ENCODE results near the gene CCL27. TPM values are rescaled to one million over a fixed set of nuclear protein-coding genes. Genes with fewer than 3 reads are reported as not detected.

Gene CCL27
- total and polyA plus RNA-seq, 8 donors: not detected

DNA sequence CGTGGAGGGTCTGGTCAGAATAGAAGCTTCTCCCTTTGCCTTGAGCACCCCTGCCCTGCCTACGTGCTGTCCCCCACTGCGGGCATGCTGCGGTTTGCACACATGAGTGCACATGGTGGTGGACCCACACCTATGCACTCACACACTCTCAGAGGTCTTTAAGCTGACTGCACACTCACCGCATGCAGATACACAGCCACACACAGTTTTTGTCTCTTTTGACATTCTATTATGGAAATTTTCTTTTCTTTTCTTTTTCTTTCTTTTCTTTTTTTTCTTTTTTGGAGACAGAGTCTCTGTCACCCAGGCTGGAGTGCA is 33.0 kb downstream of the CCL27 start:
- peak overlapping the region in 2 of 4 donors; percentile 34 to 46 for H3K4me3 ChIP-seq
- no peak for ATAC-seq
- no peaks in the 10 kb centered on the region for H3K9me3 ChIP-seq
- H3K27me3 ChIP-seq: peaks cover 0 to 16% (median 4%) of the 10 kb centered on the region in 4 donors
- no peak for DNase-seq
- no peaks in the 10 kb centered on the region for H3K36me3 ChIP-seq
- intact Hi-C loops (cut with DNase I): no loop called here
- 22 to 23% methylated on average over 5 of the region's 5 CpGs for WGBS, 2 donors
- TF ChIP-seq, protein P1, sequence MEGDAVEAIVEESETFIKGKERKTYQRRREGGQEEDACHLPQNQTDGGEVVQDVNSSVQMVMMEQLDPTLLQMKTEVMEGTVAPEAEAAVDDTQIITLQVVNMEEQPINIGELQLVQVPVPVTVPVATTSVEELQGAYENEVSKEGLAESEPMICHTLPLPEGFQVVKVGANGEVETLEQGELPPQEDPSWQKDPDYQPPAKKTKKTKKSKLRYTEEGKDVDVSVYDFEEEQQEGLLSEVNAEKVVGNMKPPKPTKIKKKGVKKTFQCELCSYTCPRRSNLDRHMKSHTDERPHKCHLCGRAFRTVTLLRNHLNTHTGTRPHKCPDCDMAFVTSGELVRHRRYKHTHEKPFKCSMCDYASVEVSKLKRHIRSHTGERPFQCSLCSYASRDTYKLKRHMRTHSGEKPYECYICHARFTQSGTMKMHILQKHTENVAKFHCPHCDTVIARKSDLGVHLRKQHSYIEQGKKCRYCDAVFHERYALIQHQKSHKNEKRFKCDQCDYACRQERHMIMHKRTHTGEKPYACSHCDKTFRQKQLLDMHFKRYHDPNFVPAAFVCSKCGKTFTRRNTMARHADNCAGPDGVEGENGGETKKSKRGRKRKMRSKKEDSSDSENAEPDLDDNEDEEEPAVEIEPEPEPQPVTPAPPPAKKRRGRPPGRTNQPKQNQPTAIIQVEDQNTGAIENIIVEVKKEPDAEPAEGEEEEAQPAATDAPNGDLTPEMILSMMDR (IDR thresholded peaks at IDR 0.05): no peak
- FAIRE-seq: no peak
- H3K4me1 ChIP-seq: peaks cover 0 to 4% (median 0%) of the 10 kb centered on the region in 3 donors
- no peak overlapping the region for H3K27ac ChIP-seq

GRCh38 chr9:34628656-34629490 is 33.6 kb downstream of the CCL27 start, which contains the start of gene ARID3C:
ARID3C (minus strand) TSS chr9:34629066; CDS start chr9:34628014, 1,052 bp downstream.
- FAIRE-seq (no peak), ATAC-seq (peak; percentile 83 to 93 (median 90)), DNase-seq (peak in 5 of 6 donors; percentile 44 to 84 (median 68))
- peak within 1 kb of the TSS; percentile 7 to 46 (median 30) for H3K4me3 ChIP-seq
- intact Hi-C loops (cut with DNase I): no loop called here
- peaks cover 0 to 4% (median 0%) of the 10 kb centered on the region in 3 donors for H3K4me1 ChIP-seq
- peaks cover 0 to 20% (median 5%) of the 10 kb centered on the region in 4 donors for H3K27me3 ChIP-seq
- TF ChIP-seq, protein P1 (IDR thresholded peaks at IDR 0.05): no peak
- 1 to 2% methylated on average over 36 to 69 of the region's 69 CpGs for WGBS, 2 donors
- no peak within 1 kb of the TSS for H3K27ac ChIP-seq
- H3K36me3 ChIP-seq: no peaks in the 10 kb centered on the region
- no peaks in the 10 kb centered on the region for H3K9me3 ChIP-seq

DNA sequence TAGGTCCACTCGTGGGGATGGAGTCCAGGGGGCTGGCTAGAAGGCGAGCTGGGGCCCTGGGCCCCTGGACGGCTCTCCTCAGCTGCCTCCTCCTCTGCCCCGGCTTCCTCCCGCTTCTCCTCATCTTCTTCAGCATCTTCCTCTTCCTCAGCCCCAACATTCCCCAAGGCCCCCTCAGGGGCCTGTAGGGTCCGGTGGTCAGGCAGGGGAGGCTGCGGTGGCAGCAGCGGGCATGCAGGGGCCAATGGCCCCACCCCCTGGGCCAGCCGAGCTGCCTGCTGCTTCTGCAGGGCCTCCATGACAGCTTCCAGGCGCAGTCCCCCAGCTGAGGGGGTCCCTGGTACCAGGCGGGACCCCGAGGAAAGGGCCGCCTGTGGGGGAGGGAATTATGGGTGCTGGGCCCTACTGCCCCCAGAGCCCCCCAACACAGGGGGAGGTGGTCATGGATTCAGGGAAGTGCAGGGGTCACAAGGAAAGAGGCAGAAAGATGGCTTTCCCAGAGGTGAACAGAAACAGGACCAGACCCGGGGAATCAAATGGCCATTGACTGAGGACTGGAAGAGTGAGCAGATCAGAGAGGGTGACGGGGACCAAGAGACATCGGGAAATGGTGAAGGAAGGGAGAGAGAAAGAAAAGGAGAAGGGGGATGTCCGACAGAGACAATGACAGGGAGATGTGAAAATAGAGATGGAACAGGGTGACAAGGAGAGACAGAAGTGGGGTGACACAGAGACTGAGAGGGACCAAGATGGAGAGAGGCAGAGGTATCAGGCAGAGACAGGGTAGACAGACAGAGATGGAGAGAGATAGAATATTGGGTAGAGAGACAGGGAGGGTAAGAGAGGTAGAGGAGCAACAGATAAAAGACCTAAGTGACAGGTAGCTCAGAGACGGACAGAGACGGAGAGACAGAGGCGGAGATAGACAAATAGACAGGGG is 34.5 kb downstream of the CCL27 start:
- intact Hi-C loops (cut with DNase I): no loop called here
- Histone ChIP-seq H3K27me3 (peaks cover 0 to 28% (median 8%) of the 10 kb centered on the region in 4 donors), H3K36me3 (no peaks in the 10 kb centered on the region), H3K9me3 (no peaks in the 10 kb centered on the region), H3K4me1 (peaks cover 0 to 7% (median 0%) of the 10 kb centered on the region in 3 donors), H3K27ac (no peak overlapping the region), H3K4me3 (peak overlapping the region in 2 of 4 donors; percentile 34 to 46)
- 30 to 33% methylated on average over 20 of the region's 20 CpGs for WGBS, 2 donors
- TF ChIP-seq, protein P1 (IDR thresholded peaks at IDR 0.05): no peak
- FAIRE-seq: no peak
- DNase-seq: no peak
- ATAC-seq: no peak

DNA sequence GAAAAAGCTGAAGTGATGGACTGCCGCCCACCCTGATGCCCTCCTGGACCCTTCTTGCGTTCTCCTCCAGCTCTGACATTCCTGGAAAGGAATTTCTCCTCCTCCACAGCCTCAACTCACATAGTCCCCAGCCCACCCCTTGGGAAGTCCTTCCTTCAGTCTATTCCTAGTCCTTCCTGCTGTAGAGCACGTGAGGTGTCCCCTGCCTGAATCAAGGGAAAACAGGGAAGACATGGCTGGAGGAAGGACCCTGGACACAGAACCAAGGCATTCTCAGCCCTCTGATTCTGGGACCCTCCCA is 37.3 kb downstream of the CCL27 start:
- 66 to 79% methylated on average over 3 of the region's 3 CpGs for WGBS, 2 donors
- peaks cover 0 to 28% (median 8%) of the 10 kb centered on the region in 4 donors for H3K27me3 ChIP-seq
- peaks cover 0 to 7% (median 0%) of the 10 kb centered on the region in 3 donors for H3K4me1 ChIP-seq
- H3K9me3 ChIP-seq: no peaks in the 10 kb centered on the region
- intact Hi-C loops (cut with DNase I): no loop called here
- no peak for FAIRE-seq
- DNase-seq: no peak
- no peaks in the 10 kb centered on the region for H3K36me3 ChIP-seq
- H3K27ac ChIP-seq: no peak overlapping the region
- no peak overlapping the region for H3K4me3 ChIP-seq
- no peak for ATAC-seq
- TF ChIP-seq, protein P1 (IDR thresholded peaks at IDR 0.05): no peak
